Globus pallidus (tissue), 1 donor: ENCODE results near the gene LAIR2.
A peak's percentile ranks its signal among the peaks of the same experiment; 100 is the strongest.
"Not testable (repeated sequence)": the region's sequence is repeated elsewhere in the genome, so short reads cannot be mapped to it uniquely, and the experiment has no call there.

Experiments
- DNase-seq: peaks from one replicate; pipeline ENCODE4 v3.0.0-alpha.2; 2015; ENCODE audit warnings: low spot score

LAIR2 gene

DNA sequence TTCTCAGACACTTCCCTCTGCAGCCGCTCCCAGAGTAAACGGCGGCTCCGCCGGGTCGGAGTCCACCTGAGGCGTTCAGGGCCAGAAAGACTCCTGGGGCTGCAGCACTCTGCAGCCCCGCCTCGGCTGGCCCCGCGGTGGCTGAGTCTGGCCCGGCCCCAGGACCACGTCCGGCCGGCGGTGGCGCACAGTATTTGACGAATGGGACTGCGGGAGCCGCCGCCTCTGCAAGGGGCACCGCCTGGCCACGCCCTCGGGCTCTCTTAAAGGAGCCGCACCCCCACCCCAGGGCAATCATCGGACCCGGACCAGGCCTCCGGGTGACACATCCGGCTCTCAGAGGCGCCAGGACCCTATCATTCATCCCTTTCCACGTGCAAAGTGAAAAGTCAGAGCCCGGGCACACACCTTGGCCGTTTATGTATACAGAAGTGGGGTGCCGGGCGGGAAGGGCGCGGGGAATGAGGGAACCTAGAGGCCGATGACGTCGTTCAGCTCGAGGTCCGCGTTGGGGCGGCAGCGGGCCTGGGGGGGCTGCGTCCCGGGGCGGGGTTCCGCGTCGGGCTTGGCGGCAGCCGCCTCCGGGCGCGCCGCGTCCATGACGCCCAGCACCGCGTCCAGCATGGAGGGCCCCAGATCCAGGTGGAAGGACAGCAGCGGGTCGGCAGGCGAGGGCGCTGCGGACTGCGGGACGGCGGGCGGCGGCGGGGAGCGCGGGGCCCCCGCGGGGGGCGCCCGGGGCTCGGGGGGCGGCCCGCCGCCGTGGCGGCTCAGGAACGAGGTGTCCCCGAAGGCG lies 37.8 kb upstream of the LAIR2 start:
- DNase-seq, result peak; percentile 84

DNA sequence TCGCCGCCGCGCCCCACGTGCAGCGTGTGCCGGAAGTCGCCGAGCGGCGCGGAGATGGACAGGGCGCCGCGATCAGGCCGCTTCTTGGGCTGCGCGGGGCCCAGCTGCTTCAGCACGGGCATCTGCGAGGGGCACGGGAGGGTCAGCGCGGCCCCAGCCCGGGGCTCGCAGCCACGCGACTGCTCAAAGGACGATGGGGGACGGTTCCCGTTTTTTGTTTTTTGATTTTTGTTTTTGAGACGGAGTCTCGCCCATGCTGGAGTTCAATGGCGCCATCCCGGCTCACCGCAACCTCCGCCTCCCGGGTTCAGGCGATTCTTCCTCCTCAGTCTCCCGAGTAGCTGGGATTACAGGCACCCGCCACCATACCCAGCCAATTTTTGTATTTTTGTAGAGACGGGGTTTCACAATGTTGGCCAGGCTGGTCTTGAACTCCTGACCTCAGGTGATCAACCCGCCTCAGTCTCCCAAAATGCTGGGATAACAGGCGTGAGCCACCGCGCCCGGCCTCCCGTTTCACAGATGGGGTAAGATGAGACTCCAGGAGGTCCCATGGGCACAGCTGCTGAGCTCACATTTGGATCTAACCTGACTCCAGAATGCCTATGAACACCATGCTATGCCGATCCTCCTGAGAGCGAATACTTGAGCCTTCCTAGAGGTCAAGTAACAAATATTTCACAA lies 37.1 kb upstream of the LAIR2 start:
- DNase-seq, result no peak

DNA sequence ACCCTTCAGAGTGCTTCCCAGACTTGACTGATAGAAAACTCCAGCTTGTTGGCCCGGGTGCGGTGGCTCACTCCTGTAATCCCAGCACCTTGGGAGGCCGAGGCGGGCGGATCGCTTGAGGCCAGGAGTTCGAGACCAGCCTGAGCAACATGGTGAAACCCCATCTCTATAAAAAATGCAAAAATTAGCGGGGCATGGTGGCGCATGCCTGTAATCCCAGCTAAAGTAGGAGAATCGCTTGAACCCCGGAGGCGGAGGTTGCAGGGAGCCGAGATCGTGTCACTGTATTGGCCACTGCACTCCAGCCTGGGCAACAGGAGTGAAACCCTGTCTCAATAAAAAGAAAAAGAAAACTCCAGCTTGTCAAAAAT lies 36.5 kb upstream of the LAIR2 start:
- not testable (repeated sequence) for DNase-seq

DNA sequence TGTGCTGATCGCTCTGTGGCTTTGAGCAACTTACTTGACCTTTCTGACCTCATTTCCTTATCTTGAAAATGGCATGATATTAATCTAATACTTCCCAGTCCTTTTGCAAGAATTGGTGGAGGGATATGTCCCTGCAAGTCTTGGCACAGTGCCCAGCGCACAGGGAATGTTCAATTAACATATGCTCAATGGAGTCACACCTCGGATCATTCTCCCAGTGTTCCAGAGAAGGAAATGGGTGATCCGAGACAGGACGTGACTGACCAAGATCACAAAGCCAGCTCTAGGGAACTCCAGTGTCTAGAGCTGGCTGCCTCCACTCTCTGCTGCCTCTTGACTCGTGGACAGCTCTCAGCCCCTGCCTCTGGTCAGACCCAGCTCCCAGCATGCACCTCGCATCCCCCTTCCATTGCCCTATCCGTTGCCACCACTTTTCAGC lies 33.1 kb upstream of the LAIR2 start:
- DNase-seq, result no peak

DNA sequence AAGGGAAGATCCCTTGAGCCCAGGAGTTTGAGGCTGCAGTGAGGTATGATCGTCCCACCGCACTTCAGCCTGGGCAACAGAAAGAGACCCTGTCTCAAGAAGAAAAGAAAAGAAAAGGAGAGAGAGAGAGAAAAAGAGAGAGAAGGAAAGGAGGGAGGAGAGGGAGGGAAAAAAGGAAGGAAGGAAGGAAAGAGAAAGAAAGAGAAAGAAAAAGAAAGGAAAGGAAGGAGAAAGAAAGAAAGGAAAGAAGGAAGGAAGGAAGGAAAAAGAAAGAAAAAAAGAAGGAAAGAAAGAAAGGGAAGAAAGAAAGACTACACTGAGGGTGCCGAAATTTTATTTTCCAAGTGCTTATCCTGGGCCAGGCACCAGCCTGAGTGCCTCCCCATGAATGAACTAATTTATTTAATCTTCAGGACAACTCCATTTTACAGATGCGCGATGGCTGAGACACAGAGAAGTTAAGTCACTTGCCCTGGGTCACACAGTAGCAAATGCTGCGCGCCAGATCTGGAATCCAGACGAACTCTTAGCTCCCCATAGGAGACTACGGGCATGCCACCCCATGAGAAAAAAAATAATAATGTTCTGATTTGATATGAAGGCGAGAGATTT lies 32.2 kb upstream of the LAIR2 start:
- DNase-seq, result no peak

DNA sequence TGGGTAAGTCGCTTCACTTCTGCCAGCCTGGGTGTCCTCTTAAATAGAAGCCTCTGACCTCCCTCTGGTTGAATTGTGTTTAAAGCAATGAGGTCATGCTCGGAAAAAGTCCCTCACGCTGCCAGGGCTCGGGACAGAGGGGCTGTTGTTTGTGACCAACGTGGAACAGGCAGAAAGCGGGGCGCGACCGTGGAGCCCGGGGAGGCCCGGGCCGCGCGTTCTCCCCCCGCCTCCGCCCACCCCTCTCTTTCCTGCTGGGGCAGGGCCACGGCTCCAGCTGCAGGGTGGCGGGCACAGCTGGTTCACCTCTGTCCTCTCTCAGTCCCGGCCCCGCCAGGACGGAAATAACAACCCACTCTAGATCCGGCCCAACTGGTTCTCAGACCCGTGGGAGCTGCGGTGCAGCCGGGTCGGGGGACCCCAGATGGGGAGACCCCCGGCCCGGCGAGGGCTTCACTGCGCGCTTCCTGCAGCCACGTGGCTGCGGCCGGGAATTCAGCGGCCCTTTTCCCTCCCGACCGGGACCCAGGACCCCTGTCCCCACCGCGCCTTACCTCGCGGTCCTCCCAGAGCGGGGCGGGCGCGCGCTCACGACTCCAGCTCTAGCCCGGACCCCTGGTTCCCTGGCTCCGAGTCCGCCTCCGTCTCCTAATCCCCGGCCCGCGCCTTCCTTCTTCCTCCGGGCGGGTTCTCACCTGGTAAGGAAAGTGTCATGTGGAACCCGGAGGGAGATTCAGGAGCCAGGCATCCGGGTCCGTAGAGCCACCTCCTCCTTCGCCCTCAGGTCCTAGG lies 31.4 kb upstream of the LAIR2 start:
- peak; percentile 72 for DNase-seq

DNA sequence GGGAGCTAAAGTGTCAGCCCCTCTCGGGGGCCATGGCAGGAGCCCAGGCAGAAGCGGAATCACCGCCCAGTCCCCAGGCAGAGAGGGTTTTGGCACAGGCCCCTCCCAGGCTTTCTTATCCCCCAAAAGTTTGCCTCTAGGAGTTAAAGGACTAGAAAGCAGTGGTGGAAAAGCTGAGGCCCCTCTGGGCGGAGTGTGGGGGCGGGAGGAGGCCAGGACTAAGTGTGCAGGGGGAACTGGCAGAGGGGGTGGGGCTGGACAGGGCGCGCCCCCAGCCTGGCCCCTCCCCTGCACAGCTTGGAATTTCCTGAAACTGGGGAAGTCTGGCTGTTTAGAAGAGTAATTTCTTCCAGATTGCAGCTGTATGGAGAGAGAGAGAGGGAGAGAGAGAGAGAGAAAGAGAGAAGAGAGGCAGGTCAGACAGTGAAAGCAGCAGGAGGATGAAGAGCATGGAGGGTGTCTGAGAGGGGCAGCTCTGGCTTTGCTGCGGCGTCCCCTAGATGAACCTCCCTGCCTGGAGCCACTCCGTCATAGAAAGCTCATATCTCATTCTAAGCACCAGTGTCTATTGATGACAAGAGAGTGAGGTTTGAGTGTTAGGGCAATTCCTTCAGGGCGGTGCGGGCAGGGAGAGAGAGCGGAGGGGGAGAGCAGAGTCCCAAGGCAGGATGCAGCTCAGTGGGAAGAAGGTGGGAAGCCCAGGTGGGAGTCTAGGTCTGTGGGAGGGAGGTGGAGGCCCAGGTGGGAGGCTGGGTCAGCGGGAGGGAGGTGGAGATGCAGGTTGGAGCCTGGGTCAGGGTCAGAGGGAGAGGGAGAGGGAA lies 29.4 kb upstream of the LAIR2 start, which contains the start of gene CDC42EP5:
TSS of gene CDC42EP5 (minus strand) at position 226 of the 821 bp plus-strand sequence. CDS start 7,749 bp downstream, outside the sequence.
- DNase-seq, result no peak

DNA sequence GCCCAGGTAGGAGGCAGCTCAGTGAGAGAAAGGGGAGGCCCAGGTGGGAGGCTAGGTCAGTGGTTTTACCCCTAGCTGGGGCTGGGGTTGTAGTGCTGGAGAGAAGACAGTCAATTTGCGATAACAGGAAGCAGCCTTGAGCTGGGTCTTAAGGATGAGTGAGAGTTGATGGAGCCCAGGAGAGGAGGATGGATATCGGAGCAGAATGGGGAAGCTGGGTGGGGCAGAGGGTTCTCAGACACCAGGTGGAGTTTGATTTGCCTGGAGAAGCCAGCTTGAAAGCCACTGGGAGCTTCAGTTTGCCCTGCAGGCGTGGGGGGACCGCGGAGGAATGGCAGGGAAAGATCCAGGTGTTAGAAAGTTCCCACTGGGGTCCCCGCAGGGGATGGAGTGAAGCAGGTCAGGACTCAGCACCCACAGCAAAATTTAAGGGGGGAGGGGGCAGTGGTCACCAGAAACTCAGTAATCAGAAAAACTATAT lies 28.7 kb upstream of the LAIR2 start:
- DNase-seq, result no peak

DNA sequence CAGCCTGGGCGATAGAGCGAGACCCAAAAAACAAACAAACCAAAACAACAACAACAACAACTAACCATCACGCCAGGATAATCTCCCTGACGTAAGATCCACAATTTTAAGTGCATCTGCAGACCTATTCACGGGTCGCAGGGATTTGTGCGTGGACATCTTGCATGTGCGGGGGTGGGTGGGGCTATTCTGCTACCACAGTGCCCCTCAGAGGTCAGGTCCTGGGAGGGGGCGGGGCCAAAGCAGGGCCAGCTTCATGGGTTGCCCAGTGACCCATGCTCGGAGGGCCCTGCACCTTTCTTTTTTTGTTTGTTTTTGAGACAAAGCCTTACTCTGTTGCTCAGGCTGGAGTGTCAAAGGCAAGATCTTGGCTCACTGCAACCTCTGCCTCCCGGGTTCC lies 26.9 kb upstream of the LAIR2 start:
- no peak for DNase-seq

DNA sequence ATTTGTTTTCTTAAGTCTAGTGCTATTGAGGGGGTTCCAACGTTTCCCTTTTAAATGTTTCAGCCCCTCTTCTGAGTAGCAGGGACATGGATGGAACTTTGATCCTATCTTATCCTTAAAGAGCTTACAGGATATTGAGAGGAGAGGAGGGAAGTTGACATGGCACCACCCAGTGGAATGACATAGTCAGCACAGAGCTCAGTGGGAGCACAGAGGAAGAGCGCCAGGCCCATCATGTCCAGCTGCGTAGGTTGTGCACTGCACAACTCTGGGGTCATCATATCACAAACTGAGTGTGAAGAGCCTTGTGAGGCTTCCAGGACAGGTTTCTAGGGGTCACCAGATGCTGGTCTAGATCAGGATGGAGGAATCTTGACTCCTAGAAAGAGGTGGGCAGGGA lies 25.0 kb upstream of the LAIR2 start:
- no peak for DNase-seq

DNA sequence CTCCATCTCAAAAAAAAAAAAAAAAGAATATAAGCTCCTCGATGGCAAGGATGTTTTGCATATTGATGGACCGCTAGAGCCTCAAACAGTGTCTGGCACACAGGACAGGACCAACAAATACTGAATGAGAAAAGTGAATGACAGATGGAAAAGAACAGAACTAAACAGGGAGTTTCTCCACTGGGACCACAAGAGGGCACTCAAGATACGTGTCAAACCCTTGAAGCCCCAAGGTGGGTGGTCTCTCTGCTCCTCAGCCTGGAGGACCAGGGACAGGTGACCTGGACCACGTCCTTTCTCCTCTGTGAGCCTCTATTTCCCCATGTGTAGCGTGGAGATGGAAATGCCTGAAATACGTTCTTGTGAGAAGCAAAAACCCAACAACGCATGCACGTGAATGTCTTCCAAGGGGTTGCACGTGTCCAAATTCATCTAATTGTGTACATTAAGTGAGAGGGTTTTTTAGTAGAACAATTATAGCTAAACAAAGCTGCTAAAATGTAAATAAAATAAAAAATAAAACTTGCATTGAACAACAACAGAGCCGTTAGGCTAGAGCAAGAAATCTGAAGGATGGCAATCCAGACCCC lies 23.9 kb upstream of the LAIR2 start:
- DNase-seq, result peak; percentile 31

DNA sequence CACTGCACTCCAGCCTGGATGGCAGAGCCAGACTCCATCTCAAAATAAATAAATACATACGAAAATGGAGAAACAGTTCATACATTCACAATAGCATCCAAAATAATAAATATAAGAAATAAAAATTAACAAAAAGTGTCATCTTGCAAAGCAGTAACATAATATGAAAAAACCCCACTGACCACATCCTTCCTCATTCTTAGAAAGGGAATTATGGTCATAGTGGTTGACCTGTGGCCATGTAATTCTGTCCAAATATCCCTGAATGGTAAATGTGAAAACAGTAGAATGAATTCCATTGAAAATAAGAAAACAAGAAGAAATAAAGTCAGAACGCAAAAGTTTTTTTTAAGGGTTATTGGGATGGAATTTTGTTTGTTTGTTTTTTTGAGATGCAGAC lies 22.6 kb upstream of the LAIR2 start:
- DNase-seq, result no peak

DNA sequence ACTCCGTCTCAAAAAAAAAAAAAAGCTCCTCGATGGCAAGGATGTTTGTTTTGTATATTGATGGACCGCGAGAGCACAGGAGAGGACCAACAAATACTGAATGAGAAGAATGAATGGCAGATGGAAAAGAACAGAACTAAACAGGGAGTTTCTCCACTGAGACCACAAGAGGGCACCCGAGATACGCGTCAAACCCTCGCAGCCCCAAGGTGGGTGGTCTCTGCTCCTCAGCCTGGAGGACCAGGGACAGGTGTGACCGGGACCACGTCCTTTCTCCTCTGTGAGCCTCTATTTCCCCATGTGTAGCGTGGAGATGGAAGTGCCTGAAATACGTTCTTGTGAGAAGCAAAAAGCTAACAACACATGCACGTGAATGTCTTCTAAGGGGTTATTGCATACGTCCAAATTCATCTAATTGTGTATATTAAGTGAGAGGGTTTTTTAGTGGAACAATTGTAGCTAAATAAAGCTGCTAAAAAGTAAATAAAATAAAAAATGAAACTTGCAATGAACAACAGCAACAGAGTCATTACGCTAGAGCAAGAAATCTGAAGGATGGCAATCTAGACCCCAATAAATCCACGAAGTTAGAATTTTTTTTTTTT lies 21.2 kb upstream of the LAIR2 start:
- peak; percentile 35 for DNase-seq

DNA sequence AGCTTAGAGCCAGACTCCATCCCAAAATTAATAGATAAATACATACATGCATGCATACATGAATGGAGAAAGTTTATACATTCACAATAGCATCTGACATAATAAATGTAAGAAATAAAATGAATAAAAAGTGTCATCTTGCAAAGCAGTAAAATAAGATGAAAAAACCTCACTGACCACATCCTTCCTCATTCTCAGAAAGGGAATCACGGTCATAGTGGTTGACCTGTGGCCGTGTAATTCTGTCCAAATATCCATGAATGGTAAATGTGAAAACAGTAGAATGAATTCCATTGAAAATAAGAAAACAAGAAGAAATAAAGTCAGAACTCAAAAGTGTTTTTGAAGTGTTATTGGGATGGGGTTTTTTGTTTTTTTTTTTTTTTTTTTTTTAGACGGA lies 19.7 kb upstream of the LAIR2 start:
- DNase-seq, result no peak

DNA sequence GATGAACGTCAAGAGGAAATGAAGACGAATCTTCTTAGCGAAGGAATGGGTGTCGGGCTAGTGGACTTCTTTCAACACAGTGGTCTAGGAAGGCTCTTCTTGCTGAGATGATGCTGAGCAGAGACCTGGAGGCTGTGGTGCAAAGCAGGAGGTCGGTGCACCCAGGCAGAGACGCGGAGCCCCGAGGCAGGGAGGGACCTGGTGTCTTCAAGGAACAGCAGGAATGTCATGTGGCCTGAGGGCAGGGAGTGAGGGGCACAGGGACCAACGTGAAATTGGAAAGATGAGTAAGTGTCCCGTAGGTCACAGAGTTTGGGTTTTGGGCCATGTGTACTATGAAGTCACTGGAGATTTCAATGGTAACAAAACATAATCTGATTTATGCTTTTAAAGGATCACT lies 18.2 kb upstream of the LAIR2 start:
- DNase-seq, result no peak

DNA sequence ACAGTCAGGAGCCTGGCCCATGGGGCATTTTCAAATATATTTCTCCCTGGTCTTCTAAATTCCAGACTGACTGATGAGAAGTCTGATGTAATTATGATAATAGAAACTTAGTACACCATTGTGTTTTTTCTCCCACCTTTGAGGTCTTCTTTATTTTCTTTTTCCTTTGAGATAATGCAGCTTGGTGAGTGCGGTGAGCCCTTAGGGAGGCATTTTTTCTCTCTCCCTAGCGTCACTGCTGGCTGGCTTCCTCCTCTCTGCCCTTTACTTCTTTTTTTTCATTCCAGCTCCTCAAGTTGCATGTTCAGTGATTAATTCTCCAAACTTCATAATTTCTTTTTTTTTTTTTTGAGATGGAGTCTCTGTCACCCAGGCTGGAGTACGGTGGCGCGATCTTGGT lies 16.8 kb upstream of the LAIR2 start:
- DNase-seq, result no peak

DNA sequence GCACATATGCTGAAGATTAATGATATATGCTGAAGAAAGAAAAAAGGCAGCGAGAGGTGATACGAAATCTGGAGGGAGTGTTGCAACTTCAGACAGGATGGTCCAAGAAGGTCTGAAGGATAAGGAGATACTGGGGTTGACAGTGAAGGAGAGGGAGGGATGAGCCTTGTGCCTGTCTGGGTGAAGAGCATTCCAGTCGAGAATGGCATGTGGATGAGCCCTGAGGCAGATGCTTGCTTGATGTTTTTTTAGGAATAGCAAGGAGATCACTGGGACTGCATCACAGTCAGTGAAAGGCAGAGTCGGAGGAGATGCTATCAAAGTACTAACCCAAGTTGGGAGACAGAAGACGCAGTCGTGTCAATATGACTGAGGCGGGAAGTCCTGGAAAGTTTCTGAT lies 13.3 kb upstream of the LAIR2 start:
- no peak for DNase-seq

DNA sequence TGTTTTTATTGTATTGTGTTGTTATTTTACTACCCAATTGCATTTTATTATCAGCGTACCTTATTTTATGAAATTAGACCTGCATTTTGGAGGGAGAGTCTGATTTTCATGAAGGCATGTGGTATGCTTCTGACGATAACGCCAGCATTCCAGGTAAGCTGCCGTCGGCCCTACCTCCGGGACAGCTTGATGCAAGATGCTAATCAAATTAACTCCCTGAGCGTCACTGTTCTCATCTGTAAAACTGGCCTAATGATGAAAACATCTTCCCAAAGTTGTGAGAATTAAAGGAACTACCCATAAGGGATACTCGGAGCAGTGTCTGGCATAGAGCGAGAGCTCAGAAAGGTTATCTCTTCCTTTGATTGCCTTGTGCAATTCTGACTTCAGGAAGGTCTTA lies 12.9 kb upstream of the LAIR2 start:
- no peak for DNase-seq

DNA sequence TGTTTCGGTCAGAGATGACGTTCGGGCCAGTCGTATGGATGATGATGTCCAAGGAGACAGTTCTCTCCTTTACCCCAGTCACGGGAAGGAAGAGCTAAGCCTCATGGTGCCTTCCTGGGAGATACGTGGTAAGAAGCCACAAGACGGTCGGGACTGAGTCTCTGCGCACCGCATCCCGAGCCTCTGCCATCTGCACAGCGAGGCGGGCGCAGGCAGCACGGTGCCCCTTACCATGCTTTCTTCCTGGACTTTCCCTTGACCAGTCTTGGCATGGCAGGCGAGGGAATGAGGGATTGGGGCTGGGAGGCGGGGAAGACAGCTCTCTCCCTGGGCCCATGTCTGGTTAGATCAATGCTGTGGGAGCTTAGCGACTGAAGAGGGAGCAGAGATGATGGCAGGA lies 10.1 kb upstream of the LAIR2 start:
- no peak for DNase-seq

DNA sequence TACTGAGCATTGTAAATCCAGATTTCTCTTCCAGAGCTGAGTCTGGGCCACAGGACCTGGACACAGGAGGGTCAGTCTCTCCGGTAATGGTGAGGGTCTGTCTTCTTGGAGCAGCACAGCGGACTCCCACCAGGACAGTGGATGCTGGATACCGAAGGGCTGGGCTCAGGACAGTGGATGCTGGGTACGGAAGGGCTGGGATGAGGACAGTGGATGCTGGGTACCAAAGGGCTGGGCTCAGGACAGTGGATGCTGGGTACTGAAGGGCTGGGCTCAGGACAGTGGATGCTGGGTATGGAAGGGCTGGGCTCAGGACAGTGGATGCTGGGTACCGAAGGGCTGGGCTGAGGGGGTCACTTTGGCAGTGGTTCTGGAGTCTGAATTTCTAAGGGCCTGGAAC lies 9.6 kb upstream of the LAIR2 start:
- not testable (repeated sequence) for DNase-seq
